Measurements from ENCODE around the gene COG7.

The COG7 gene

GRCh38 chr16:23355106-23355670, 97.8 kb downstream of the COG7 start:
- DNase-seq, result no peak

DNA sequence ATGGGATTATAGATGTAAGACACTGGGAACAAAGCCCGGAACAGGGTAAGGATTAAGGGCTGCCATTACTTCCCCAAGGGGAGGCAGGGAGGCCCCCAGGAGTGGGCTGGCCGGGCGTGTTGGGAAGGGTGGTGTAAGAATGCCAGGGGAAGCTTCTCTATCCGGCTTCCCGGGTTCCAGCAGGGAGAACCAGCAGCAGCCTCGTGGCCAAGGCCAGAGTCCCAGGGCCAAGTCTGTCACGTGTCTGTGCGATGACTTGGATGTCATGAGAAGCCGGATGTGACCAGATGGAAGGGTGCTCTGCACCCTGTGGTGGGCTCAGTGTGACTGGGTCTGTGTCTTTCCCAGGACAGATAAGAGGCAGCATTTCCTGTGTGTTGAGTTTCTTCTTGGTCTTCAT, 98.7 kb downstream of the COG7 start:
- no peak for DNase-seq

DNA sequence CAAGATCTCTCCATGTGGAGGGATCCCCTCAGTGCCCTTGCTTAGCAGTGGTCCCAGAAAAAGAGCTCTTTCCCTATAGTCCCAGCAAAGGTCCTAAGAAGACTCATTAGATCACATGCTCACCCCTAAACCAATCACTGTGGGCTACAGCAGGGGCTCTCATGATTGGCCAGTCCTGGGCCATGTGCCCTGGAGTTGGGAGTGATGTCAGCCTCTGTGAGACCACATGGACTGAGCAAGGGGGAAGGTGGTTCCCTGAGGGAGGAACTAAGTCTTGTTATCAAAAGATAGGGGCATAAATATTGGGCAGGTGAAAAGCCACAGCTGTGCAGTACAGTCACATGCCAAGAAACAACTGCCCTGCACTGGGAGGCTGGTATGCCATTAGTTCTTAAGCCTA, 99.5 kb downstream of the COG7 start:
- DNase-seq, result no peak

DNA sequence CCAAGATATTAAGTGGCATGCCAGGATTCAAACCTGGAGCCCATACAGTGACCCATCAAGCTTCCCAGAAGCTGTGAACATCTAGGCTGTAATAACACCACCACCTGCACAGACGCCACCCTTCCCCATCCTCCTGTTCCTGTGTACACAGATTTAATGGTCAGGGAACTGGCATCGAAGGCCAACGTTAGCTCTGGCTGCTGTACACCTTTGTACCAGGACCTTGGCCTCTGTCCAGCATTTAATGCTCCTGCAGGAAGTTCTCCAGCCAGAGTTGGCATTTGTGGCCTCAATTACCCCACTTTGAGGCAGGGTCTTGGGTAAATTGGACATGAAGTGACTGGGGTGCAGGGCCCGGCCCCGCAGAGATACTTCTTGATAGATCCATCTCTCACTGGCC, 101.6 kb downstream of the COG7 start:
- no peak for DNase-seq

GRCh38 chr16:23348579-23349469, 104.2 kb downstream of the COG7 start:
- DNase-seq, result peak in 1 of 2 experiments; percentile 13

GRCh38 chr16:23345237-23345636, 107.8 kb downstream of the COG7 start:
- no peak for DNase-seq

DNA sequence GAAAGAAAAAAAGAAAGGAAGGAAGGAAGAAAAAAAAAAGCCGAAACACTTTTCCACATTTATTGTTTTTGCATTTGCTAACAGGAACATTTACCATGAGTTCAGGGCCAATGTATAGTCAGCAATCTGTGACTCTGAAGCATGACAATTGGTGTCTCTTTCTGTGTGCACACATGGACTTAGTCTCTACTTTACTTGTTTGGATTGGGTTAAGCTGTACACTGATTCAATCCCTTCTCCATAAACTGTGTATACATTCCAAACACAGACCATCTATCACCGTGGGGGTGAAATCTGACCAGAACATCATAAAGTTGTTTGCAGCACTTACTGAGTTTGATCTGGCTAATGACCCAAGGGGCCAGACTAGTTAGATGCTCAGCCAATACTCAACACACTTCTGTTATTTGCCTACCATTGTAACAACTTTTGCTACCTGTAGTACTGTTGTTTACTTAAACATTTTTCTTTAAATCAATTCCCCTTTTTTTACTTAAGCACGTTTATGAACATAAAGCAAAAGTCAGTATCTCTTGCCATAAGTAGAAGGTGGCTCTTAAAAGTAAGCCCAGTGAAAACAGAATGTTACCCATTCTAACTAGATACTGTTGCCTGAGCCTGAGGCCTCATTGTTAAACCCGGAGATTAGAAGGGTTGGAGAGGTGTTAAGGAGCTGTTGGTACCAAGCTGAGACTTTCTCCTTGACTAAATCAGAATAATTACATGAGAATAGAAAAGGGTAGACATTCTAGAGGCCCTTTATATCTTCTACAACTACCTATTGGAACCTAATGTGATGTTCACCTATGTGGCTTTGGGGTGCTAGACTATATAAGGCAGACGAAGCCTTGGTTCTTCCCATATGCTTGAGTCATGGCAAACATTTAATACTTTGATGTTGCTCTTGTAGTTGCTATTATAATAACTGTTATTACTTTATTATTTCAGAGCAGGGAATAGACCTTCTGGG, 109.1 kb downstream of the COG7 start:
- no peak for DNase-seq

GRCh38 chr16:23342083-23342640, 110.8 kb downstream of the COG7 start:
- no peak for DNase-seq

GRCh38 chr16:23339787-23340186, 113.2 kb downstream of the COG7 start:
- no peak for DNase-seq
